Keratinocyte (primary cell): ENCODE measurements around the gene TARDBP.

Experiments
- CTCF ChIP-seq, 3 experiments: IDR thresholded peaks in 1 of 3; conservative IDR thresholded peaks in 1 of 3; optimal IDR thresholded peaks in 1 of 3; 2 replicates in 2 of 3; 3 replicates in 1 of 3; pipeline versions ENCODE3 to v1.5.1; 2011; ENCODE audit warnings: low read length in 3 of 3, mild to moderate bottlenecking in 3 of 3, moderate library complexity in 2 of 3, control low read depth in 1 of 3, inconsistent platforms in 1 of 3; ENCODE audit not compliant: insufficient read depth in 2 of 3; ENCODE audit errors: extremely low read depth in 1 of 3
- EZH2 ChIP-seq: IDR thresholded peaks from one replicate; pipeline ENCODE4 v1.6.1; 2012; ENCODE audit warnings: inconsistent platforms, mild to moderate bottlenecking, low read length, moderate library complexity

GRCh38 chr1:11062965-11063401 lies 50.5 kb downstream of the TARDBP start:
- TF ChIP-seq CTCF (optimal IDR thresholded peaks at IDR 0.05 in 1 of 3, IDR thresholded peaks at IDR 0.05 in 1 of 3, conservative IDR thresholded peaks at IDR 0.05 in 1 of 3; ENCODE audit: extremely low read depth in 1 of 3, insufficient read depth in 2 of 3, low read length in 3 of 3): no peak
- TF ChIP-seq EZH2: no peak
